NCI-H1694 (cell line): ENCODE data around the gene RAD51AP2.
"Not testable (repeated sequence)": the region's sequence is repeated elsewhere in the genome, so short reads cannot be mapped to it uniquely, and the experiment has no call there.

Experiments
- DNase-seq: peaks from one replicate; lab custom pipeline; 2025; lab: John Stamatoyannopoulos, UW

RAD51AP2 gene

DNA sequence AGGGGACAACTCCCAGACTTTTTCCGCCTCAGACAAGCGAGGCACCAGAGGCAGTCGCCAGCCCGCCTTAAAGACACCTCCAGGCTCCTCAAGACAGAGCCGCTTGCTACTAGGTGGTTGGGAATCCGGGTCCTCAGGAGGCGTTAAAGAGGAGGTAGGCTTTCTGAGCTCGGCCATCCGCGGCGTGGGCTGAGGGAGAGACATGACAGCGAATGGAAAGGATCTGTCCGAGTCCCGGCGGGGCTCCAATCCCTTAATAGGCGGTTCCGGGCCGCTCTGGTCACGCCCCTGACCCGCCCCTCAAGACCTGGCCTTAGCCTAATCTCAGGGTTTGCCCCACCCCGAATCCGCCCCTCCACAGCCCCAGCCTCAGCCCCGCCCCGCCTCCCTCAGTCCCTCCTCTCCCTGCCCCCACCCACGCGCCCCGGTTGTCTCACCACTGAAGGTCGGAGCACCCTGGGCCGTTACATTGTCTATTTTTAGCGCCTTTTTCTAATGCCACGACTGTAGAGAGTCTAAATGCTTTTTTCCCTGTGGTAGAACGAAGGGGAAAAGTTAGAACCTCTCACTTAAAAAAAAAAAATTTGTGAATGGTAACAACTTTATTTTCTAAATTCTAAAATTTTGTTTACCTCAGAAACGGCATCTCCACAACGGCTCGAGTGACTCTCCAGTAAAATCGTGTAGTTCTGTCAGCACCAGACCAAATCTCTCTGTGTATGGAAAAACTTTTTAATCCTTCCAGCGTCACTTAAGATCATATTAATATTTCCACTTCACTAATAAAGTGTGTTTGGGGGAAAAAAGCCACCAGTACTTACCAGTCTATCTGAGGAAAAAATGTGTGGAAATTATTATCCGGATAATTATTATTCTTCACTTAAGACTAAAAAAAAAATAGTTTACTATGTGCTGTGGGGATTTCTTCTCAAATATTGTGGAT, at the start of gene RAD51AP2:
TSS of gene RAD51AP2 (minus strand) at position 229 of the 943 bp plus-strand sequence. CDS start at position 204, 25 bp downstream.
- DNase-seq, result no peak

DNA sequence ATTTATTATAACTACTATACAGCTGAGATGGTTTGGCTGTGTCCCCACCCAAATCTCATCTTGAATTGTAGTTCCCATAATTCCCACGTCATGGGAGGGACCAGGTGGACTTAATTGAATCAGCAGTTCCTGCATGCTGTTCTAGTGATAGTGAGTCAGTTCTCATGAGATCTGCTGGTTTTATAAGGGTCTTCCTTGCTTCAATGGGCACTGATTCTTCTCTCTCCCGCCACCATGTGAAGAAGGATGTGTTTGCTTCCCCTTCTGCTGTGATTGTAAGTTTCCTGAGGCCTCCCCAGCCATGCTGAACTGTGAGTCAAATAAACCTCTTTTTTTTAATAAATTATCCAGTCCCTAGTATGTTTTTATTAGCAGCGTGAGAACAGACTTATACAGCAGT, 47.5 kb upstream of the RAD51AP2 start:
- DNase-seq, result not testable (repeated sequence)

DNA sequence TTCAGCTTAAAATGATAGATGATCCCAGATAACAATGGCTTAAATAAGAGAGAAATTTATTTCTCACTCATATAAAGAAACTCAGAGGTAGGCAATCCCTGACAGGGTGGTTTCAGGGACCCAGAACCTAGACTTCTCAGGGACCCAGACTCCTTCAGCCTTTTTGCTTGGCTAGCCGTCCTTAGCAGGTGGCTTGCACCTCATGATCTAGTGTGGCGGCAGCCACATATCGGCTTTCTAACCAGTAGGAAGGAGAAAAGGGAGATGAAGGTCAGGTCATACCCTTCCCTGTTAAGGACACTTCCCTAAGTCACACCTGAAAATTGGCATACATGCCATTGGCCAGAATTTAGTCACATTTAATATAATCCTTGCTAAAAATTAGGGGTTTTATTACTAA, 40.6 kb upstream of the RAD51AP2 start:
- DNase-seq, result no peak

DNA sequence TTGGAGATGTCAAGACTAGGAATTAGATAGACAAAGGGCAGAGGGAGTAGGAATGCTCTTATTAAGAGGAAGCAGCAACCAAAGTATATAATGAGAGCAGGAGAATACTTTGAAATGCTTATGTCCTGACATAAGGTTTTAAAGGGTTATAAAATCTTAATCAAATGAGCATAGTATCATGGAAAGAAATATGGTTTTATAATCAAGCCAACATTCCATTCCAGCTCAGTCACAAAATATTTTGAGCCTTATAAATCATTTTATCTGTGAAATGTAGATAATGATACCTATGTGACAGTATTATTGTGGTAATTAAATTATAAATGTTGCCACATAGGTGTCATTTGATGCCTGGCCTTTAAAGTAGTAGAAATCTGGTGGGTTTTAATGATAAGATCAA, 39.8 kb upstream of the RAD51AP2 start:
- DNase-seq, result no peak

DNA sequence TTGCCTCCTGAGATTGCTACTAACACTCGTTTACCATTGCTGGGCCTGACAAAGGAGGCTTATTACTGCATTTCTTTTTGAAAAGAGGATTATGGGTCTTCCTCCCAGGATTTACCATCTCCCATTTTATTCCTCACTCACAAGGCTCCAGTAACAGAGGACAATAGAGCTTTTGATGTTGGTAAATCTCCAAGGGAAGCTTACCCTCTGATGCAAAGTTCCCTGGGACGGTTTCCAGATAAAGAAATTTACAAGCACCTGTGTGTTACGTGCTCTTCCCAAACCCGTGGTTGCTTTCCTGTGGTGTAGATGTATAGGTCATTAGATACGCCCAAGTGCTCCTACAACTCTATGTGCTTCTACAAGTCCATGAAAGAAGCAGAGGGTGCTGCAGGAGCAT, 39.4 kb upstream of the RAD51AP2 start:
- no peak for DNase-seq

DNA sequence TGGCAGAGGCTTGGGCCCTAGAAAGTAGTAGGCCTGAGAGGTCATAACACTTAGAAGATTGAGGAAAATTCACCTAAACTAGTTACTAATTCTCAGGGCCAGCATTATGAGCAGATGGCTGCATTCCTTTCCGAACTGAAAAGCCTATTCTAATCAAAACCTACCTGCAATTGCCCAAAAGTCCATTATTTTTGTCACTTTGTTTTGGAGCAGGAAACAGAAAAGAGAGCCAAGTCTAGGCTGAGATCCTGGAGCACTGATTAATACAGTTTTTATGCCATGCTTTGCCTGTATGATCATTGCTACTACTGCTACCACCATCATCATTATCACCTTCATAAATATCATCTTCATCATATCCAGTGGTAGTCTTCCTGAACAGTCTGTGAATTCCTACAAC, 36.9 kb upstream of the RAD51AP2 start:
- DNase-seq, result no peak

DNA sequence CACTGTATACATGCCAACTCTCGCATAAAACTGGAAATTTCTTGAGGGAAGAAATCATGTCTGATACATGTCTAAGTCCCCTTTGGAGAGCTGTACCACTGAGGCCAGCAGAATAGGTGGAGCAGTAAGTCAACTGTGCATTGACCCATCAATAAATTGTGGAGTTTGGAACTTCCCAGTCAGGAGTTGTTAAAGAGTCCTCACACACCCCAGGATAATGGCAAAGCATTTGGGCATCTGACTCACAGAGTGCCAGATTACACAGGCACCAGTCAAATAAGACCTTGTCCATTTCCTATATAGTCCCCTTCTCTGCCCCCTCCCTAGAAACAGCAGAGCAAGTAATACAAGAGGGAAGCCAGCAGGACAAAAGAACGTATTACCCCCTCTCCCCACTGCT, 32.7 kb upstream of the RAD51AP2 start:
- no peak for DNase-seq

DNA sequence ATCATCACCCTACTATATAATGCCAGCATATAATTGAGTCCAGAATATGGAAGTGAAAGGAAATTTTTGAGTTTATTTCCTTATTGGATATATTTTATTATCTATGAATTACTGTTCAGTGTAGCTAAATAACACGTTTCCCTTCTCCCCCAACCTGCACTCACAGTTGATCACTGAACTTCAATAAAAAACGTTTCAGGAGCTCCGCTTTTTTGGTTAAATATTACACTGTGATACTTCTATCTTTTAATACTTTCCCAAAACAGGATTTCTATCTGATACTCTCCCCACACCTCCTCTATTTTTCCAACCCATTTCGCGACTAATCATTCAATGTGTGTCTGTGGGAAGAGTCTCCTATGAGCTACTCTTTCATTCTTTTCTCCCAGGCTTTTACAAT, 29.5 kb upstream of the RAD51AP2 start:
- DNase-seq, result no peak

DNA sequence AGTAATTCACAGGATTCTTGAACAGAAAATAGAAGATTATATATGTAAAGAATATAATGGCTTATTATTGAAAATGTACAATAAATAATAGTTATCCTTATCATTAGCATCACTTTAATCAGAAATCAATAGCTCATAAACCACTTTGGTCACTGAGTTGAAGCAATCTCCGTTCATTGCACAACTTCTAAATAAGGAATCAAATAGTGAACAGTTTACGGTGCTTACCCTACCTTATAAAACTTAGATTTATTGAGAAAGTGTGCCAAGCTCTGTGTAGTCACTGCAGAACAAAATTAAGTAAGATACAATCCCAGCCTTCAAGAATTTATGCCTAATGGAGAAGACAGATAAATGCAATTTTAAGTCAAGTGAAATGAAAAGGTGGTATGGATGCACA, 29.0 kb upstream of the RAD51AP2 start:
- DNase-seq, result no peak

DNA sequence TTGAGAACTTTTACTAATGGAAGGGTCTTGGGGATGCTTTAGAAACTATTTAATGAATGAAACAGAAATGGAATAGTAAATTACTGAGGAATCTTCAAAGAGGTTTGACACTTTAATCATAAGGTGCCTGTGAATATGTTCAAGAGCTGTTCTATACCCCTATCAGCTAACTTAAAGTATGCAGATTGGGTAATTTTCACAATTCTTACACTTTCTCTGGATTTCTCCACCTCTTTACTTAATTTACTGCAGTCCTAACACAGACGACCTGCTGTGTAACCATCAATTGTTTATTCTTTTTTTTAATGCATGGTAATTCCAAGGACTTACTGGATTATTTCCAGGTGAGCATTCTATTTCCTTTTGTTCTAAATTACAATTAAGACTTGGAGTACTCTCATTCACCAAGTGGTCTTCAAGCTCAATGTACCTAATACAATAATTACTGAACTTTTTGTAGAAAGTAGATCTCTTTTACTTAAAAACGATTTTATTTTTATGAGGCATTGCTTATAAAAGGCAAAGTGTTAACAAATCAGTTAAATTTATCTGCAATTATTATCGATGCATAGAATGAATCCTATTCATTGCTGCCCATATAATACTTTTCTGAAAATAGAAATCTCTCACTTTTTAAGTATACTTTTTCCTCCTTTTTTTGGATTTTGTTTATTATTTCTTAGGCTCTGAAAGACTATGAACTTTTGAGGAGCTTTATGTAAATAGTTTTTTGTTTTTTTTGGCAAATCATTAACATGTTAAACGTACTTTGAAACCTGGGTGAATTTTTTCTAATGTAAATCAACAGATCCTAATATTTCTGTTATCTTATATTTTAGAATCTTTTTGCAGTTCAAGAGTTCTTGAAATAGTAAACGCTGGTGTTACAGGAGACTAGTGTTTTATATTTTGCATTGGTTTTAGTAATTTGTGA, 27.7 kb upstream of the RAD51AP2 start:
- DNase-seq, result no peak

DNA sequence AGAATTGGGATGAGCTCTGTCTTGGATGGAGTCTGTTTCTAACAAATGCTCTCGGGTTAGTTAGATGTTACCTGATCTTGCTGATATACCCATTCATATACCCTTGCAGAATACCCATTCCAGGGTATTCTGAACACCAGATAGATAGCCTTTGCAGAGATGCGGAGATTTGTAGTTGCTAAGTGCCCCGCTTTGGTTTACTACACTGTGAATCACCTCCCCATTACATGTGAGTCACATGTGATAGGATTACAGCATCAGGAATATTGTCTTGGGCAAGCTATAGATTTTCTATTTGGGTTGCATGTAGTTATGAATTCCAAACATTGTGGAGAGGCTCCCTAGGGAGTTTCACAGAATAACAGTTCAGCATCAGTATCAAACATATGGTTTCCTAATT, 26.0 kb upstream of the RAD51AP2 start:
- DNase-seq, result no peak

DNA sequence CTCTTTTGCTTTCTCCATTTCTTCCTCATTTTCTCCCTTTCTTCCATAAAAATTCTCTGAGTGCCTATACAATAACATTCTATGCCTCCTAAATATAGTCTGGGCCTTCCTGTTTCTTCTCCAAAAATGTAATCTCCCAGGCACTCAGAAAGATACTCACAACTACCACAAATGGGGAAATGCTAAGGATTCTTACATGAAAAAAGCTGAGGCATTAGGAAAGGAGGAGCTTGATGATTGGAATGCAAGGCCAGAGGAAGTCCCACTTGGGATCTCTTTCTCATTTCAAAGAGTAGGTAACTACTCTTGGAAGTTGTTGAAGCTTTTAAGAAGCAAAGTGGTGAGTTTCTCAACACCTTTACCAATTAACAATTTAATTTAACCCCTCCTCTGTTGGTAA, 25.6 kb upstream of the RAD51AP2 start:
- no peak for DNase-seq

DNA sequence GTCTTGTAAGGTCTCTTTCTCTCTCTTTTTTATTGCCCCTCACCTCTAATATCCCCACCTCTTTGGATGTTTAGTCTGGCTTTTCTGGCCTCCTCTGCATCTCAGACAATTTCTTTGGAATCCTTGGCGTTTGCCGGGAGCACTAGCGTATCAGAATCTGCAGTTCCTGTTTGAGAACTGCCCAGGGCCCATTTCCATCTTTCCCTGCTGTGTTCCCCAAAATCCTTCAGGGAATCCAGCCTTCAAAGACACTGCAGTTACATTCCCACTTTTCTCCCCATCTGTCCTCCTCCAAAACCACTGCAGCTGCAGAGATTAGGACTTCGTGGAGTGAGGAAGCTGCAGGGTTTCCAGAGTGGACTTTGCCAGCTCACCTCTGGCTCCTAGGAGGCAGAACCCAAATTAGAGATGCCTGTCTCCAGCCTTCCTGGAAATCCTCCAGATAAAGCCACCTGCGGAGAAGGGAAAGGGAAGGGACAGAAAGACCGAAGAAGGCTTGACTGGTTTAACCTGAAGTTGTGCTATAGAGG, 25.0 kb upstream of the RAD51AP2 start:
- no peak for DNase-seq

DNA sequence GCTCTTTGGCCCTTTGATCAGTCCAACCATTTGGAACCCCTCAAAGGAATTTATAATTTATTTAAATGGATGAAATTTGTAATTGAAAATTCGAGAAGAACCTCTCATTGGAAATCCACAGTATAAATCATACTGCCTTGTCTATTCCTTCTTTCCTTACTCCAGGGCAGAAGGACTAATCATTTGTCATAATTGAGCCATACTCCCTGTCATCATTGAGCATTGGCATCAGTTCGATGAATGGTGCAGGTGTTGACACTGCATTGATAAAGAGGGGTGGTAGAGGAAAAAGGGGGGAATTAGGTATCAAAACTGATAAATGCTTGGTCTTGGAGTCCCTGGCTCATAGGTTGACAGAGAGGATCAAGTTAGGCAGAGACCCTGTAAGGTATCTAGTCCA, 24.2 kb upstream of the RAD51AP2 start:
- DNase-seq, result no peak

DNA sequence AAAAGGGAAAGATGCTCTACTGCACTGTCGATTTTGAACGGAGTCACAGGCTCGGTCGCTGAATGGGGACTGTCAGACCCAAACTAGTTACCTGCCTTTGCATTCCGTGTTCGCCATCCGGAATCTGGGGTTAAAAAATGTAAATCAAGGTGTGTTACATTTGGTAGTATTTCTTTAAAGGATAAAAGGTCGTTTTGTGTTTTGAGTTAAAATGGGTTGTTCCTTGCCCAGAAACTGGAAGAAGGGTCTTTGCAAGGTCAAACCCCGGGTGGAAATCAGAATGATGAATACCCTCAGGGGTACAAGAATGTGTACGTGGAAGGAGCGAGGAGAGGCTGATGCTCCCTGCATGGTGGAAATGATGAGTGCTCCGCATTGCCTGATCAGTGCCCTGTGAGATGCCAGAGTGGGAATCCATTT, 23.3 kb upstream of the RAD51AP2 start:
- DNase-seq, result no peak

DNA sequence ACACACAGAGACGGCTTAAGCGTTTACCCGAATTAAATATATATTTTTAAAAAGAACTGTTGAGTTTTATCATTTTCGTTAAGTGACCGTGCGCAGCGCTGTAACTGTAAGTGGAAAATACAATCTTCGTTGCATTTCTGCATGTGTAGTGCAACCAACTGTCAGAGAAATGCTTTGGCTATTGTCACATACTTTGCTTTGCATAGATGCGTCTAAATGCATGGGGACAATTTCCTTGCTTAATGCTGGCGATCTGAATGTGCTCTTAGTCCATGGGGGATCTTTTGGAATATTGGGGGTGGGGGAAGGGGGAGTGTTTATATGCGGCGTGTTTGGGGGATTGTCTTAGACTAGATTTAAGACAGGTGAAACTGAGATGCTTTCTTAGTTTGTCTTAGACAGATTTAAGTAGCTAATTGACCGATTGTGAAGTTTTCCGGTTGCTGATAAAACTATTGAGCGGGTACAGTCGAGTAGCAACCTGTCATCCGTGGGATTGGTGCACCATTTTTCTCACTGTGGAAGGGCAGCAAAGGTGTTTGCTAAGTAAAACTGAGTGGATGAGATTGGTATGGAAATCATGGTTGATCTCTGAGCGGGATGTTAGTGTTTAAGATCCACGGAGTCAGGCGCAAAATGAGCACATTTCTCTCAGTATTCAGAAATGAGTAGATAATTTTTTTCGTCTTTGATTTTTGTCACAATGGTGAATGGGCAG, 22.7 kb upstream of the RAD51AP2 start:
- peak; percentile 47 for DNase-seq

DNA sequence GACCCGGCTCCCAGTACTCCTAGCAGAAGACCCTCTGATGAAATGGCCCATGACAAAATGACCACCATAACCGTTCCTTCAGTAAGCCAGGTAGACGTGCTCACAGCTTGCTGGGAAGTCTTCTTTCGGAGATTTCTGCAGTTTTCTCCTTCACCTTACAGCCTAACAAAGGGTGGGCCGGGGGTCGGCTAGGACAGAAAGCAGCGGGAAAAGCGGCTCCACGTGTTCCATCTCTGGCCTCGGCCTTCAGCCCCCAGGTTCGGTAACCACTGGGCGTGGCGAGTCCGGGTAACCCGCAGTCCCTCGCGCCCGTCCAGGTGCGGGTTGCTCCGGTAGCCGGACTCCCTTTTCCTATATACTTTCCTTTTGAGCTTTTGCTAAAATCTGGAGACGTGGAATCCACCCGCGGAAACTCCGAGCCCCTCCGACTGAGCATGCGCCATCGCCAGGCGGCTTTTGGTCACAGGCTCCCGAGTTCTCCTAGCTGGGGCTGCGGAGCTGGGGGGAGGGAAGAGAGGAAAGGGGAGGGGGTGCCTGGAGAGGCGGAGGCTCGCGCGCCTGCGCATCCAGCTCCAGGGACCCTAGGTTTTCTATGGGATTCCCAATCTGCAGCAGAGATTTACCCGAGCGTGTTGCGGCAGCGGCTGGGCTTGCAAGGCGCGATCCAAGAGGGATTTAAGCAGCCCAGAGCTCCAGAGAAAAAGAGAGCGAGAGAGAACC, 22.0 kb upstream of the RAD51AP2 start, which contains the start of gene VSNL1:
TSS of gene VSNL1 (plus strand) at position 604 of the 720 bp plus-strand sequence. CDS start 51,379 bp downstream, outside the sequence.
- DNase-seq, result peak; percentile 78

DNA sequence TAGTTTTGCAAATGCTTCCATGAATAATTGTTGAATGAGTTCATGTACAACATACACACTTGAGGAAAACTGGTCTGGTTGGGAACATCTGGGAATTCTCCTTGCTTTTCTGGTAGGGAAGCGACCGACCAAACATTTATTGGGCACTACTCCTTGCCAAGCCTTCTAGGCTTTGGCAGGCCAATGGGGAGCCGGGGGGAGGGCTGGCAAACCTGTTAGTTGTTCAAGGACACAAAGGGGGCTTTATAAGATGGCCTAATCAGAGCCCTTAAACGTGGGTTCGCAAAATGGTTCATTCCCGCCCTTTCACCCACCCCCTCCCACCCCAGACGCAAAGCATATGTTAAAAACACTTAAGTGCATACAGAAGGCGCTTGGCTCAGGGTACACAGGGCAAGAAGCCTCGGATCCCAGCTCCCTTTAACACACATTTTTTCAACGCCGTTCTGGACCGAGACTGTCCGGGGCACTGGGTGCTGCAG, 21.4 kb upstream of the RAD51AP2 start:
- DNase-seq, result no peak

DNA sequence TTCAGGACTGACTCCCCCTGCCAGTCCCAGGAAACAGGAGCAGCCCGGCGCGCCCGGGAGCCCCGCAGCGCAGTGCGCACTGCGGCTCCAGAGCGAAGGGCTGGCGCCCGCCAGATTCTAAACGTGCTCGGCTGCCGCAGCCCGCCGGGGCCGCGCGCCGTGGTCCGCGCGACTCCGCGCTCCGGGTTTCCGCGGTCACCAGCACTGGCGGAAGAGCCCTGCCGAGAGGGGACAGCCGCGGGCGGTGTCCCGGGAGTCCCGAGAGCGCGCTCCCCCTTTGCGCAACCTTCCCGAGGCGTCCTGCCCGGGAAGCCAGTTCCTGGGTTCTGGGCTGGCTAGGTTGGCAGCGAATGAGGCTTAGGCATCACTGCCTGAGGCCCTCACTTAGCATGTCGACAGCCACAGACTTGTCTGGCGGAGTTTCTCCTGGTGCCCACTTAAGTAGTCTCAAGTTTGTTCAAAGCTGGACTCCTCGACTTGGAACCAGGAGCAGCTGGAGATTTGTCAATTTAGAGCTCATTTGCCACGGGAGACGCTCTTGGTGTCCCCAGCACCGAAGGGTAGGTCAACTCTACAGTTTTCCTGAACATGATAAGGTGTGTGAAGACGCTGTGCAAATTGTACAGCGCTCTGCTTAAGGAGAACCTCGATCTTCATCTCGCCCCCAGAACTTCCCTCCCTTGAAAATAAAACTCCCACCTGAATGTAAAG, 20.8 kb upstream of the RAD51AP2 start:
- no peak for DNase-seq
